Measurements from ENCODE around the gene STX5. TPM values are rescaled to one million over a fixed set of nuclear protein-coding genes. Genes with fewer than 3 reads are reported as not detected.

STX5 gene
- total and polyA plus RNA-seq, 9 of the 15 experiments (the other 6 are each of a cell fraction or from before 2014, with no cell fraction given) = 2.8 to 28.6 (median 23.7) TPM

GRCh38 chr11:62855571-62856332, 23.9 kb upstream of the STX5 start (continued):
- TF ChIP-seq E2F8 (IDR thresholded peaks at IDR 0.05; ENCODE audit: low read depth, partially characterized antibody) = peak; percentile 76
- TF ChIP-seq STAG1 (CRISPR knock-in tag; IDR thresholded peaks at IDR 0.05; ENCODE audit: borderline replicate concordance) = no peak
- no peak for TF ChIP-seq TSC22D4 (tag; IDR thresholded peaks at IDR 0.05)
- no peak; the same call in 1 of the 2 replicates for TF ChIP-seq ZNF75A (CRISPR knock-in tag; IDR thresholded peaks at IDR 0.05)
- TF ChIP-seq ZKSCAN3 (CRISPR knock-in tag; IDR thresholded peaks at IDR 0.05) = no peak
- no peak for TF ChIP-seq SRSF1 (IDR thresholded peaks at IDR 0.05; ENCODE audit: low read depth, low read length)
- TF ChIP-seq KLF6 (CRISPR knock-in tag; IDR thresholded peaks at IDR 0.05; ENCODE audit: borderline replicate concordance) = no peak
- no peak for TF ChIP-seq ZNF408 (CRISPR knock-in tag; IDR thresholded peaks at IDR 0.05; ENCODE audit: low read depth)
- no peak for TF ChIP-seq PCBP2 (IDR thresholded peaks at IDR 0.05; ENCODE audit: low read depth, low read length, poor library complexity, severe bottlenecking)
- peak; percentile 97 for TF ChIP-seq RBFOX2 (IDR thresholded peaks at IDR 0.05; ENCODE audit: low read depth, low read length)
- no peak for TF ChIP-seq BRF1 (IDR thresholded peaks at IDR 0.05; ENCODE audit: borderline replicate concordance, extremely low read depth, insufficient read length)
- TF ChIP-seq CBFB (CRISPR knock-in tag; IDR thresholded peaks at IDR 0.05) = peak; percentile 96
- peak; percentile 44 for TF ChIP-seq HDAC2 (IDR thresholded peaks at IDR 0.05)
- TF ChIP-seq TRIM25 (IDR thresholded peaks at IDR 0.05; ENCODE audit: borderline replicate concordance) = peak; percentile 84; the same call in 1 of the 2 replicates
- TF ChIP-seq MAX (CRISPR knock-in tag; IDR thresholded peaks at IDR 0.05) = peak; percentile 99
- TF ChIP-seq, protein P1, sequence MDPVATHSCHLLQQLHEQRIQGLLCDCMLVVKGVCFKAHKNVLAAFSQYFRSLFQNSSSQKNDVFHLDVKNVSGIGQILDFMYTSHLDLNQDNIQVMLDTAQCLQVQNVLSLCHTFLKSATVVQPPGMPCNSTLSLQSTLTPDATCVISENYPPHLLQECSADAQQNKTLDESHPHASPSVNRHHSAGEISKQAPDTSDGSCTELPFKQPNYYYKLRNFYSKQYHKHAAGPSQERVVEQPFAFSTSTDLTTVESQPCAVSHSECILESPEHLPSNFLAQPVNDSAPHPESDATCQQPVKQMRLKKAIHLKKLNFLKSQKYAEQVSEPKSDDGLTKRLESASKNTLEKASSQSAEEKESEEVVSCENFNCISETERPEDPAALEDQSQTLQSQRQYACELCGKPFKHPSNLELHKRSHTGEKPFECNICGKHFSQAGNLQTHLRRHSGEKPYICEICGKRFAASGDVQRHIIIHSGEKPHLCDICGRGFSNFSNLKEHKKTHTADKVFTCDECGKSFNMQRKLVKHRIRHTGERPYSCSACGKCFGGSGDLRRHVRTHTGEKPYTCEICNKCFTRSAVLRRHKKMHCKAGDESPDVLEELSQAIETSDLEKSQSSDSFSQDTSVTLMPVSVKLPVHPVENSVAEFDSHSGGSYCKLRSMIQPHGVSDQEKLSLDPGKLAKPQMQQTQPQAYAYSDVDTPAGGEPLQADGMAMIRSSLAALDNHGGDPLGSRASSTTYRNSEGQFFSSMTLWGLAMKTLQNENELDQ (CRISPR knock-in tag; IDR thresholded peaks at IDR 0.05; ENCODE audit: borderline replicate concordance) = peak; percentile 95; the same call in 1 of the 2 replicates
- TF ChIP-seq POLR3A (IDR thresholded peaks at IDR 0.05; ENCODE audit: borderline replicate concordance, extremely low read depth, insufficient read depth, insufficient read length) = no peak

Measured in K562 (cell line).